Smooth muscle cell (in vitro differentiated cells): ENCODE data around the gene FXYD5. TPM values are rescaled to one million over a fixed set of nuclear protein-coding genes. Genes with fewer than 3 reads are reported as not detected.

ENCODE experiments used
- DNase-seq: peaks from one replicate; lab custom pipeline; 2025; ENCODE audit not compliant: unreplicated experiment; lab: John Stamatoyannopoulos, UW
- H2AFZ ChIP-seq: fragments of 200-600 bp; sonication (generic); 2 replicates; pipeline ENCODE4 v1.6.0; 2016; ENCODE audit warnings: antibody characterized with exemption, low read depth, mild to moderate bottlenecking
- H3F3A ChIP-seq: fragments of 200-600 bp; sonication (generic); 2 replicates; pipeline ENCODE4 v1.6.0; 2017; ENCODE audit warnings: antibody characterized with exemption, low read depth
- H3K27ac ChIP-seq: fragments of 200-600 bp; sonication (generic); 2 replicates; pipeline ENCODE4 v1.5.1; 2016; ENCODE audit warnings: low read depth, mild to moderate bottlenecking
- H3K27me3 ChIP-seq: fragments of 200-600 bp; sonication (generic); 2 replicates; pipeline ENCODE4 v1.6.1; 2016; ENCODE audit warnings: low read depth, mild to moderate bottlenecking
- H3K36me3 ChIP-seq: fragments of 200-600 bp; sonication (generic); 2 replicates; pipeline ENCODE4 v1.5.1; 2016; ENCODE audit warnings: low read depth
- H3K4me1 ChIP-seq: fragments of 200-600 bp; sonication (generic); 2 replicates; pipeline ENCODE4 v1.5.1; 2016; ENCODE audit warnings: low read depth
- H3K4me2 ChIP-seq: fragments of 200-600 bp; sonication (generic); 2 replicates; pipeline ENCODE4 v1.6.0; 2016; ENCODE audit warnings: mild to moderate bottlenecking
- H3K4me3 ChIP-seq: fragments of 200-600 bp; sonication (generic); 2 replicates; pipeline ENCODE4 v1.5.1; 2016; ENCODE audit warnings: mild to moderate bottlenecking
- H3K79me2 ChIP-seq: fragments of 200-600 bp; sonication (generic); 2 replicates; pipeline ENCODE4 v1.6.0; 2016; ENCODE audit warnings: low read depth, mild to moderate bottlenecking
- H3K9ac ChIP-seq: fragments of 200-600 bp; sonication (generic); 2 replicates; pipeline ENCODE4 v1.6.0; 2016; ENCODE audit warnings: low read depth
- H3K9me3 ChIP-seq: fragments of 200-600 bp; sonication (generic); replicated peaks from 2 replicates; pipeline ENCODE4 v1.5.1; 2016; ENCODE audit warnings: low read depth
- H4K20me1 ChIP-seq: fragments of 200-600 bp; sonication (generic); 2 replicates; pipeline ENCODE4 v1.6.0; 2016; ENCODE audit warnings: low read depth
- CTCF ChIP-seq: fragments of 200-600 bp; sonication (generic); IDR thresholded peaks from 2 replicates; pipeline ENCODE4 v1.5.1; 2017; ENCODE audit warnings: borderline replicate concordance, mild to moderate bottlenecking, antibody characterized with exemption; ENCODE audit not compliant: insufficient read depth, poor library complexity, severe bottlenecking
- WGBS: methylation state at CpG from one replicate; pipeline ENCODE4 v1.1.7; 2016; ENCODE audit warnings: low lambda C conversion rate; 5-methylcytosine and 5-hydroxymethylcytosine counted together
- polyA plus RNA-seq: library from polyadenylated mRNA; unstranded; fragments of >200 nt; fragmentation: Nextera tagmentation; extraction: Ambion mirVana; gene quantifications from 2 replicates; pipeline ENCODE4 v1.2.1, GENCODE V29; 2016
- total RNA-seq: library from RNA; depleted of rRNA; stranded (reverse); fragments of >200 nt; gene quantifications from 2 replicates; pipeline ENCODE4 v1.2.3, GENCODE V29; 2014

The FXYD5 gene
- total and polyA plus RNA-seq, 2 experiments from 2014 or later = 133 to 205 TPM

GRCh38 chr19:35142606-35143230 lies 11.8 kb upstream of the FXYD5 start:
- no peaks in the 10 kb centered on the region for H4K20me1 ChIP-seq
- H3K36me3 ChIP-seq = no peaks in the 10 kb centered on the region
- H3K4me3 ChIP-seq = peak overlapping the region; percentile 5
- no peak overlapping the region for H3K27ac ChIP-seq
- H2AFZ ChIP-seq = no peak overlapping the region
- H3K27me3 ChIP-seq = peaks cover 41% of the 10 kb centered on the region
- H3K9ac ChIP-seq = no peak overlapping the region
- peaks cover 12% of the 10 kb centered on the region for H3K4me1 ChIP-seq
- WGBS = 0% methylated on average over 1 of the region's 46 CpGs
- no peaks in the 10 kb centered on the region for H3K9me3 ChIP-seq
- no peak for DNase-seq
- TF ChIP-seq CTCF = peak; percentile 70
- H3K79me2 ChIP-seq = no peaks in the 10 kb centered on the region
- peak overlapping the region; percentile 61 for H3K4me2 ChIP-seq
- no peaks in the 10 kb centered on the region for H3F3A ChIP-seq

- H3K4me1 ChIP-seq = peaks cover 11% of the 10 kb centered on the region
- H3K4me2 ChIP-seq = peak within 1 kb of the TSS; percentile 61
- peaks cover 41% of the 10 kb centered on the region for H3K27me3 ChIP-seq
- H3K9me3 ChIP-seq = no peaks in the 10 kb centered on the region
- no peak within 1 kb of the TSS for H3K9ac ChIP-seq
- H3F3A ChIP-seq = no peaks in the 10 kb centered on the region
- H3K36me3 ChIP-seq = no peaks in the 10 kb centered on the region
- H2AFZ ChIP-seq = no peak within 1 kb of the TSS
- H4K20me1 ChIP-seq = no peaks in the 10 kb centered on the region
- H3K4me3 ChIP-seq = peak within 1 kb of the TSS; percentile 5
- no peak within 1 kb of the TSS for H3K27ac ChIP-seq
- DNase-seq = no peak
- 3% methylated on average over 11 of the region's 31 CpGs for WGBS
- no peaks in the 10 kb centered on the region for H3K79me2 ChIP-seq
- TF ChIP-seq CTCF = no peak
These were observed 11.3 kb upstream of the FXYD5 start, which contains the start of gene FXYD7 for GRCh38 chr19:35143231-35143715. Gene FXYD7, plus strand, starts transcription at chr19:35143255. Its CDS starts 79 bp downstream, at chr19:35143334.

GRCh38 chr19:35143818-35144217 lies 10.7 kb upstream of the FXYD5 start:
- Histone ChIP-seq H3K9ac (no peak overlapping the region), H3K79me2 (no peaks in the 10 kb centered on the region), H3K27me3 (peaks cover 41% of the 10 kb centered on the region), H3K4me3 (no peak overlapping the region), H3K9me3 (no peaks in the 10 kb centered on the region), H4K20me1 (no peaks in the 10 kb centered on the region), H3K4me1 (peaks cover 6% of the 10 kb centered on the region), H3K36me3 (no peaks in the 10 kb centered on the region), H3F3A (no peaks in the 10 kb centered on the region), H3K4me2 (no peak overlapping the region), H2AFZ (no peak overlapping the region), H3K27ac (no peak overlapping the region)
- 15% methylated on average over 2 of the region's 3 CpGs for WGBS
- DNase-seq = no peak
- TF ChIP-seq CTCF = no peak

GRCh38 chr19:35144259-35144599 lies 10.3 kb upstream of the FXYD5 start:
- Histone ChIP-seq H3K9me3 (no peaks in the 10 kb centered on the region), H3K27me3 (peaks cover 41% of the 10 kb centered on the region), H3K36me3 (no peaks in the 10 kb centered on the region), H2AFZ (no peak overlapping the region), H3K79me2 (no peaks in the 10 kb centered on the region), H3K9ac (no peak overlapping the region), H3K27ac (no peak overlapping the region), H3F3A (no peaks in the 10 kb centered on the region), H3K4me1 (peaks cover 4% of the 10 kb centered on the region), H3K4me2 (no peak overlapping the region), H3K4me3 (no peak overlapping the region), H4K20me1 (no peaks in the 10 kb centered on the region)
- DNase-seq = no peak
- WGBS = 30% methylated on average over 6 of the region's 6 CpGs
- TF ChIP-seq CTCF = no peak
